Vagina (tissue), 2 donors: Measurements from ENCODE around the gene FNDC7. TPM values are rescaled to one million over a fixed set of nuclear protein-coding genes. Genes with fewer than 3 reads are reported as not detected.

Experiments used
- DNase-seq, 2 donors: peaks; one replicate each; pipeline ENCODE4 v3.0.0-alpha.2; 2017; ENCODE audit errors: extremely low spot score in 2 of 2
- H3K27ac ChIP-seq: fragments of 200-600 bp; sonication (generic); one replicate; pipeline ENCODE4 v1.5.1; 2019
- H3K27me3 ChIP-seq: fragments of 200-600 bp; sonication (generic); one replicate; pipeline ENCODE4 v1.5.1; 2019
- H3K36me3 ChIP-seq, 2 donors: fragments of 200-600 bp; sonication (generic); one replicate each; pipeline ENCODE4 v1.5.1; 2017 to 2019
- H3K4me1 ChIP-seq: fragments of 200-600 bp; sonication (generic); one replicate; pipeline ENCODE4 v1.5.1; 2019
- H3K4me3 ChIP-seq, 2 donors: fragments of 200-600 bp; sonication (generic); 1 replicate in 1 of 2; 2 replicates in 1 of 2; pipeline ENCODE4 v1.5.1; 2016 to 2019
- H3K9me3 ChIP-seq: fragments of 200-600 bp; sonication (generic); one replicate; pipeline ENCODE4 v1.5.1; 2019
- CTCF ChIP-seq, 3 experiments: fragments of 450-650 bp in 2 of 3; fragments of 200-600 bp in 1 of 3; sonication (generic) in 1 of 3; IDR thresholded peaks; one replicate each; pipeline ENCODE4 v1.5.1; 2017 to 2019; ENCODE audit warnings: antibody characterized with exemption in 3 of 3, mild to moderate bottlenecking in 2 of 3, moderate library complexity in 2 of 3
- POLR2A ChIP-seq, 2 donors: fragments of 450-650 bp; IDR thresholded peaks; one replicate each; pipeline ENCODE4 v1.6.1; 2017; ENCODE audit warnings: antibody characterized with exemption in 2 of 2, mild to moderate bottlenecking in 2 of 2, moderate library complexity in 2 of 2
- POLR2AphosphoS5 ChIP-seq, 2 donors: sonication (generic); formaldehyde crosslinking; IDR thresholded peaks; one replicate each; pipeline ENCODE4 v1.9.0; 2017; ENCODE audit warnings: antibody characterized with exemption in 2 of 2, mild to moderate bottlenecking in 2 of 2, low read depth in 1 of 2; ENCODE audit not compliant: insufficient read depth in 1 of 2
- intact Hi-C: fragments of 100-400 bp; cut with DNase I; formaldehyde crosslinking; loops from one replicate; pipeline ENCODE4 v1.15.1; 2023
- total RNA-seq: library from RNA; depleted of rRNA; stranded (reverse); fragments of >200 nt; gene quantifications from one replicate; pipeline ENCODE4 v1.2.3, GENCODE V29; 2016

Gene FNDC7
- total RNA-seq, 1 donor from 2014 or later = not detected

GRCh38 chr1:108750476-108751181 lies 37.9 kb downstream of the FNDC7 start:
- H3K4me3 ChIP-seq = no peak overlapping the region
- no peak overlapping the region for H3K27ac ChIP-seq
- H3K4me1 ChIP-seq = peaks cover 57% of the 10 kb centered on the region
- H3K27me3 ChIP-seq = no peaks in the 10 kb centered on the region
- intact Hi-C loops = loop anchor here (5.0 kb wide), 1 partner anchor 367 kb away; no protein-coding TSS in a partner anchor
- peaks cover 0 to 29% of the 10 kb centered on the region in 2 donors for H3K36me3 ChIP-seq
- no peak for DNase-seq
- TF ChIP-seq POLR2A (IDR thresholded peaks at IDR 0.05) (no peak), CTCF (IDR thresholded peaks at IDR 0.05) (no peak), POLR2AphosphoS5 (IDR thresholded peaks at IDR 0.05; ENCODE audit: insufficient read depth in 1 of 2, low read depth in 1 of 2) (no peak)
- no peaks in the 10 kb centered on the region for H3K9me3 ChIP-seq

GRCh38 chr1:108753363-108753762 lies 40.7 kb downstream of the FNDC7 start:
- Histone ChIP-seq H3K9me3 (no peaks in the 10 kb centered on the region), H3K4me1 (peaks cover 45% of the 10 kb centered on the region), H3K36me3 (peaks cover 0 to 47% of the 10 kb centered on the region in 2 donors), H3K27me3 (no peaks in the 10 kb centered on the region), H3K27ac (no peak overlapping the region), H3K4me3 (no peak overlapping the region)
- DNase-seq = no peak
- intact Hi-C loops = loop anchor here (5.0 kb wide), 1 partner anchor 364 kb away; no protein-coding TSS in a partner anchor
- TF ChIP-seq POLR2AphosphoS5 (IDR thresholded peaks at IDR 0.05; ENCODE audit: insufficient read depth in 1 of 2, low read depth in 1 of 2) = no peak
- no peak for TF ChIP-seq POLR2A (IDR thresholded peaks at IDR 0.05)
- TF ChIP-seq CTCF (IDR thresholded peaks at IDR 0.05) = no peak

- intact Hi-C loops = no loop called here
- no peaks in the 10 kb centered on the region for H3K27me3 ChIP-seq
- H3K27ac ChIP-seq = no peak overlapping the region
- no peak overlapping the region for H3K4me3 ChIP-seq
- peaks cover 0 to 65% of the 10 kb centered on the region in 2 donors for H3K36me3 ChIP-seq
- TF ChIP-seq POLR2A (IDR thresholded peaks at IDR 0.05) (no peak), CTCF (IDR thresholded peaks at IDR 0.05) (no peak), POLR2AphosphoS5 (IDR thresholded peaks at IDR 0.05; ENCODE audit: insufficient read depth in 1 of 2, low read depth in 1 of 2) (no peak)
- DNase-seq = no peak
- H3K4me1 ChIP-seq = no peaks in the 10 kb centered on the region
- H3K9me3 ChIP-seq = no peaks in the 10 kb centered on the region
Observed at GRCh38 chr1:108758796-108759195, 46.1 kb downstream of the FNDC7 start.

- no peaks in the 10 kb centered on the region for H3K27me3 ChIP-seq
- no peaks in the 10 kb centered on the region for H3K9me3 ChIP-seq
- TF ChIP-seq POLR2A (IDR thresholded peaks at IDR 0.05) (no peak), POLR2AphosphoS5 (IDR thresholded peaks at IDR 0.05; ENCODE audit: insufficient read depth in 1 of 2, low read depth in 1 of 2) (no peak), CTCF (IDR thresholded peaks at IDR 0.05) (no peak)
- peaks cover 11% of the 10 kb centered on the region for H3K4me1 ChIP-seq
- H3K36me3 ChIP-seq = peaks cover 0 to 39% of the 10 kb centered on the region in 2 donors
- no peak overlapping the region for H3K4me3 ChIP-seq
- no peak overlapping the region for H3K27ac ChIP-seq
- intact Hi-C loops = no loop called here
- DNase-seq = no peak
Observed at GRCh38 chr1:108767115-108767514, 54.4 kb downstream of the FNDC7 start.

GRCh38 chr1:108767708-108768107 lies 55.0 kb downstream of the FNDC7 start:
- H3K9me3 ChIP-seq = no peaks in the 10 kb centered on the region
- no peak overlapping the region for H3K27ac ChIP-seq
- no peaks in the 10 kb centered on the region for H3K27me3 ChIP-seq
- peaks cover 0 to 39% of the 10 kb centered on the region in 2 donors for H3K36me3 ChIP-seq
- no peak for DNase-seq
- H3K4me3 ChIP-seq = no peak overlapping the region
- intact Hi-C loops = no loop called here
- no peak for TF ChIP-seq POLR2AphosphoS5 (IDR thresholded peaks at IDR 0.05; ENCODE audit: insufficient read depth in 1 of 2, low read depth in 1 of 2)
- no peak for TF ChIP-seq POLR2A (IDR thresholded peaks at IDR 0.05)
- TF ChIP-seq CTCF (IDR thresholded peaks at IDR 0.05) = no peak
- peaks cover 11% of the 10 kb centered on the region for H3K4me1 ChIP-seq
